ENCODE results near the gene MAP2K6. TPM values are rescaled to one million over a fixed set of nuclear protein-coding genes. Genes with fewer than 3 reads are reported as not detected.

Gene MAP2K6
- total RNA-seq, 1 experiment from 2014 or later, result 9.6 TPM

- no peak for TF ChIP-seq CTCF (IDR thresholded peaks at IDR 0.05; ENCODE audit: insufficient read depth in 1 of 2, low read depth in 1 of 2, low read length in 1 of 2, severe bottlenecking in 1 of 2, unreplicated experiment in 1 of 2)
- no TSS peak for BruUV-seq (replicated peaks)
- Mint-ChIP-seq H3K4me3 (ENCODE audit: unreplicated experiment) (no peak overlapping the region), H3K4me1 (ENCODE audit: low read depth, unreplicated experiment) (peaks cover 12% of the 10 kb centered on the region), H3K9me3 (ENCODE audit: unreplicated experiment) (no peaks in the 10 kb centered on the region), H3K27me3 (ENCODE audit: insufficient read depth, unreplicated experiment) (no peaks in the 10 kb centered on the region), H3K36me3 (ENCODE audit: insufficient read depth, unreplicated experiment) (no peaks in the 10 kb centered on the region), H3K27ac (ENCODE audit: unreplicated experiment) (no peak overlapping the region)
- Histone ChIP-seq H3K4me1 (peaks cover 13% of the 10 kb centered on the region; the same call in 1 of the 2 replicates), H3K27me3 (replicated peaks; ENCODE audit: control insufficient read depth, insufficient read depth, low read length) (no peaks in the 10 kb centered on the region), H3K9me3 (no peaks in the 10 kb centered on the region), H3K36me3 (ENCODE audit: control insufficient read depth, insufficient read depth, low read length) (no peaks in the 10 kb centered on the region), H3K4me3 (ENCODE audit: low read depth, low read length) (no peak overlapping the region)
- DNase-seq, result no peak
- ChIA-PET CTCF (interaction anchor here (0.7 kb wide), 1 partner anchor 47 kb away, joined by 3 read pairs; no protein-coding TSS in a partner anchor), POLR2A (no interaction called here)
- intact Hi-C loops (cut with micrococcal nuclease; ENCODE audit: unreplicated experiment), result no loop called here
Measured at GRCh38 chr17:69375229-69375628, 39.3 kb upstream of the MAP2K6 start.

GRCh38 chr17:69388822-69389442 is 25.6 kb upstream of the MAP2K6 start:
- H3K27me3 ChIP-seq (replicated peaks; ENCODE audit: control insufficient read depth, insufficient read depth, low read length), result no peaks in the 10 kb centered on the region
- no peaks in the 10 kb centered on the region for H3K9me3 ChIP-seq
- POLR2A ChIA-PET, result no interaction called here
- TF ChIP-seq CTCF (IDR thresholded peaks at IDR 0.05; ENCODE audit: insufficient read depth in 1 of 2, low read depth in 1 of 2, low read length in 1 of 2, severe bottlenecking in 1 of 2, unreplicated experiment in 1 of 2), result no peak
- intact Hi-C loops (cut with micrococcal nuclease; ENCODE audit: unreplicated experiment), result no loop called here
- no peak overlapping the region for H3K4me3 Mint-ChIP-seq (ENCODE audit: unreplicated experiment)
- peaks cover 12% of the 10 kb centered on the region for H3K4me1 Mint-ChIP-seq (ENCODE audit: low read depth, unreplicated experiment)
- BruUV-seq (replicated peaks), result no TSS peak
- H3K36me3 ChIP-seq (ENCODE audit: control insufficient read depth, insufficient read depth, low read length), result no peaks in the 10 kb centered on the region
- CTCF ChIA-PET, result no interaction called here
- H3K27ac Mint-ChIP-seq (ENCODE audit: unreplicated experiment), result no peak overlapping the region
- peaks cover 14% of the 10 kb centered on the region for H3K4me1 ChIP-seq
- no peak for DNase-seq
- no peaks in the 10 kb centered on the region for H3K36me3 Mint-ChIP-seq (ENCODE audit: insufficient read depth, unreplicated experiment)
- H3K27me3 Mint-ChIP-seq (ENCODE audit: insufficient read depth, unreplicated experiment), result no peaks in the 10 kb centered on the region
- H3K9me3 Mint-ChIP-seq (ENCODE audit: unreplicated experiment), result no peaks in the 10 kb centered on the region
- H3K4me3 ChIP-seq (ENCODE audit: low read depth, low read length), result no peak overlapping the region

GRCh38 chr17:69390795-69391501 is 23.5 kb upstream of the MAP2K6 start:
- POLR2A ChIA-PET, result no interaction called here
- DNase-seq, result no peak

More at GRCh38 chr17:69390795-69391501, 23.5 kb upstream of the MAP2K6 start:
- CTCF ChIA-PET, result interaction anchor here (1.1 kb wide), 1 partner anchor 39 kb away, joined by 3 read pairs; no protein-coding TSS in a partner anchor
- peak overlapping the region; percentile 76 for H3K4me3 Mint-ChIP-seq (ENCODE audit: unreplicated experiment)
- intact Hi-C loops (cut with micrococcal nuclease; ENCODE audit: unreplicated experiment), result loop anchor here (10.0 kb wide), 1 partner anchor 134 kb away; no protein-coding TSS in a partner anchor
- no peaks in the 10 kb centered on the region for H3K36me3 ChIP-seq (ENCODE audit: control insufficient read depth, insufficient read depth, low read length)
- no TSS peak for BruUV-seq (replicated peaks)
- peak overlapping the region; percentile 27 for H3K4me3 ChIP-seq (ENCODE audit: low read depth, low read length)
- TF ChIP-seq CTCF (IDR thresholded peaks at IDR 0.05; ENCODE audit: insufficient read depth in 1 of 2, low read depth in 1 of 2, low read length in 1 of 2, severe bottlenecking in 1 of 2, unreplicated experiment in 1 of 2), result no peak
- H3K4me1 ChIP-seq, result peaks cover 14% of the 10 kb centered on the region
- H3K9me3 Mint-ChIP-seq (ENCODE audit: unreplicated experiment), result no peaks in the 10 kb centered on the region
- H3K9me3 ChIP-seq, result no peaks in the 10 kb centered on the region
- H3K27me3 Mint-ChIP-seq (ENCODE audit: insufficient read depth, unreplicated experiment), result no peaks in the 10 kb centered on the region
- H3K36me3 Mint-ChIP-seq (ENCODE audit: insufficient read depth, unreplicated experiment), result no peaks in the 10 kb centered on the region
- H3K27me3 ChIP-seq (replicated peaks; ENCODE audit: control insufficient read depth, insufficient read depth, low read length), result no peaks in the 10 kb centered on the region; the same call in 1 of the 2 replicates
- H3K27ac Mint-ChIP-seq (ENCODE audit: unreplicated experiment), result peak overlapping the region; percentile 54
- H3K4me1 Mint-ChIP-seq (ENCODE audit: low read depth, unreplicated experiment), result peaks cover 12% of the 10 kb centered on the region
